GM18508 (cell line): Measurements from ENCODE around the gene PRDM12.

Experiments
- ATAC-seq: cut with Tn5 transposase; IDR thresholded peaks from one replicate; pipeline ENCODE4 v1.9.1; 2021; ENCODE audit warnings: moderate number of reproducible peaks; ENCODE audit not compliant: insufficient read depth, unreplicated experiment

Gene PRDM12

DNA sequence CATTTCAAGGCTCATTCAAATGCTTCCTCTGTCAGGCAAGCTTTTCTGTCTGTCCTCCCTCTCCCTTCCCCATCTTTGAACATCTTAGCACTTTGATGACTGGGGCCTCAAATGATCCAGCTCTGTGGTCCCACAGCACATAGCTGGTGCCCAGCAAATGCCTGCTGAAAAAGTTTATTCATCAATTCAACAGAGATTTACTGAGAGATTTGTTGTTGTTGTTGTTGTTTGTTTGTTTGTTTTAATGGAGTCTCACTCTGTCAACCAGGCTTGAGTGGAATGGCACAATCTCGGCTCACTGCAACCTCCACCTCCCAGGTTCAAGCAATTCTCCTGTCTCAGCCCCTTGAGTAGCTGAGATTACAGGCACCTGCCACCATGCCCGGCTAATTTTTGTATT is 23.2 kb downstream of the PRDM12 start:
- no peak for ATAC-seq

DNA sequence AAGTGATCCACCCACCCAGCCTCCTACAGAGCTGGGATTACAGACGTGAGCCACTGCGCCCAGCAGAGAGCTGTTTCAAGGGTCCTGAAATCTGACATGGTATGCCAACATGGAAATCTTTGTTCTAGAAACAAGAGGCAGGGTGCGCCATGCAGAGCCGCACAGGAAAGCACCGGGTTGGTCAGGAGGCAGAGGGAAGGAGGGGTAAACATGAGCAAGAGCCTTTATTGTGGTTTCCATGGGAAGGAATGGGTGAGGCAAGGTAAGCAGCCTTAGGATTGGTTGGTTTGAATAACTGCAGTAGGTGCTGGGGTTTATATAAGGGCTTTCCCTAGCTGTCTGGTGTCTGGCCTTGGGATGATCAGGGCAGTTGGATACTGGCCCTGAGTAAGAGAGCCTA is 23.7 kb downstream of the PRDM12 start:
- ATAC-seq: no peak

DNA sequence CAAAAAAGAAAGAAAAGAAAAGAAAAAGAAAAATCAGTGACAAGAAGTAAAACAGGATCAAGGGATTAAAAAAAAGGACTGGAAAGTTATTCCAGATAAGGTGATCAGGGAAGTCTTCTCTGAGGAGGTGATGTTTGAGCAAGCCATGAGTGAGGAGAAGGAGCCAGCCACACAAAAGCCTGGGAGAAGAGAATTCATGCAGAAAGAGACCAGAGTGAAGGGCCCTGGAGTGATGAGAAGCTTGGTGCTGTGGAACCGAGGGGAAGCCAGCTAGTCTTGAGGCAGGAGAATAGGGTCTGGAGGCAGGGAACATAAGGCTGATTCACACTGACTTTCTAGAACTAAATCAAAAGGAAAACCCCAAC is 25.2 kb downstream of the PRDM12 start:
- no peak for ATAC-seq

- ATAC-seq: no peak
These were observed 25.7 kb downstream of the PRDM12 start for GRCh38 chr9:130689937-130690700.

DNA sequence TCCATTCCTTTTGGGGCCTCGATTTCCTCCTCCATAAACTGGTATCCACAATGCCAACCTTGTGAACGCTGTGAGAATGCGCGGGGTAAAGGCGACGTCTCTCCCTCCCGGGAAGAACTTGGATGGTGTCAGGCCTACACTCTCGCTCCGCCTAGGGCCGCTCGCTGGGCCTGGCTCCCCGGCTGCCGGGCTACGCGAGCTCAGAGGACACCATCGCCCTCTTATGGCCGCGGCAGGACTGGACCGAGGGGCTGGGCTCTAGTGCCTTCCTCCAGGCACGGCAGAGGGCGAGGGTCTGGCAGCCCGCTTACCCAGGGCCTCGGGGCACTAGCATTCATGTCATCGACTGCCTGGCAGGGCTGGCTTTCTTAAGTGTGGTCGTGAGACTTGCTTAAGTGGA is 27.9 kb downstream of the PRDM12 start:
- ATAC-seq: no peak

DNA sequence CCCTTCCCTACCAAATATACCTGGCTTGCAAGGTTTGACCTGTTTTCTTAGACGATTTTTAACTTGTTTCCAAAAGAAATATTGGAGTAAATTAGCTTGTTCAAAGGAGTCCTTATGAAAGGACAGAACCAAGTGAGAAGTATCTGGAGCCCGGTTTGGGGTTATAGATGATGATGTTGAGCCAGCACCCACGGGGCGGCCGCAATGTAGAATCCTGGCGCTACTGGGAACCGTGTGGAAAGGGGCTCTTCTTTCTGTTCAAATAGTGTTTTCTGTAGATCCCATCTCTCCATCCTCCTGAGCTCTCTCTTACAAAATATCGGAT is 28.7 kb downstream of the PRDM12 start:
- no peak for ATAC-seq

- peak; percentile 76 for ATAC-seq
These were observed 29.2 kb downstream of the PRDM12 start, which contains the start of gene EXOSC2 for GRCh38 chr9:130693426-130694191. Gene EXOSC2 (plus strand): TSS chr9:130693780. CDS start chr9:130693792, 12 bp downstream.

DNA sequence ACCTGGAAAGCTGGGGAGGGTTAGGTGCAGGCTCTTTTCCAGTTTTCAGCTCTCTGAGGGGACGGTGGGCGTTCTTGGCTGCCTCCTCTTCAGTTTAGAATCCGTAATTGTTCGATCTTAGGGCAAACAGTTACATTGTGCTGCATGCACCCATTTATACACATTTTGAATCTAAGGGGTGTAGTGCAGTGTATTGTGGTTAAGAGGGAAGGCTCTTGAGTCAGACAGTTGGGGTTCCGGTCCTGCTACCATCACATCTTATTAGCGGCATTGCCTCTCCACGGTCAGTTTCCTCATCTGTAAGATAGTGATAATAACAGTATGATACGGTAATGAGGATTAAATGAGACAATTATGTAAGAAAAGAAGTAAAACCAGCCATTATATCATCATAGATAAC is 29.8 kb downstream of the PRDM12 start:
- ATAC-seq: no peak

DNA sequence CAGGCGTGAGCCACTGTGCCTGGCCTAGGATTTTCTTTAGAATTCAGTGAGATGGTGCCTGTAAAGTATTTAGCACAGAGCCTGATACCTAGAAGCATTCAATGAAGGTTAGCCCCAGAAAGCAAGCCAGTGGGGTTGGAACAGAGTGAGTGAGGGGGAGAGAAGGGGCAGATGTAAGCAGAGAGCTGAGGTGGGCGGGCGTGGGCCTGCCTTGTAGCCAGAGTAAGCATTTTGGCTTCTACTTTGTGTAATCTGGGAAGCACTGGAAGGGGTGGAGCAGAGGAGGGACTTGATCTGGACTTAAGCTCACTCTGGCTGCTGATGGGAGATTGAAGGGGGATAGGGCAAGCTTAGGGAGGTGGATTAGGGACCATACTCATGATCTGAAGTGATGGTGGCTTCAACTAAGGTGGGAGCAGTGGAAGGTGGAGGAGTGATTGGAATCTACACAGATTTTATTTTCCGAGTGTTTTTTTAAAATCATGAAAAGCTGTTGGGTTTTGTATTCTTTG is 31.8 kb downstream of the PRDM12 start:
- no peak for ATAC-seq

DNA sequence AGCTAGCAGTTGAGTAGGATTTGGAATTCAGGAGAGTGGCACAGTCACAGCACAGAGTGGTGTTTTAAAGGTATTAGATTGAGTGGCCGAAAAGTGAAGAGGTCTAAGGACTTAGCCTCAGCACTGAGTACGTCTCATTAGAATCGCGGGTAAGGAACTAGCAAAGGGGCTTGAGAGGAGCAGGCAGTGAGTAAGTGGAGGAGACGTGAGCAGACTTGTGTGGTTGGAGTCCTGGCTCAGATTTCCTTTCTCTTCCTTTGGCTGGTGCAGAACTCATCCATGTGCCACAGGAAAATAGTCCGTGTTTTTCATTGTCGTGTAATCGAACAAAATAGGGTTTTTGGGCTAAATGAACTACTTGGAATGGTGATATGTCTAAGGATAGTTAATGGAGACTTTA is 32.6 kb downstream of the PRDM12 start:
- ATAC-seq: no peak

GRCh38 chr9:130698514-130698913 is 34.1 kb downstream of the PRDM12 start:
- no peak for ATAC-seq

DNA sequence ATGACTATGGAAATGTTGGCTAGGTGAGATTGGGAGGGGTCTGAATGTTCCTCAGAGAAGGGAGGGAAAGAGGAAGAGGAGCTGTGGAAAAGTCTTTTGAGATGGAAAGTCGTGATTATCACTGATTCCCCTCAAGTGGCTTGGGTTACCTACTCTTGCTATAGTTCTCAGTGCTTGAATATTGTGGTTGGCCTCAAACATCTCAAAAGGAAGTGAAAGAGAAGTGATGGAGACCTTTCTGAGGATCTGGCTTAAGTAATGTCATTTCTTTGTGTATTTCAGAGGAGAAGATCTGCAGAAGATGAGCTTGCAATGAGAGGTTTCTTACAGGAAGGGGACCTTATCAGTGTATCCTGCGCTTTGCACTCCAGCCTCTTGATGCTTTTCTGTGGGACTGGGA is 34.7 kb downstream of the PRDM12 start:
- no peak for ATAC-seq

DNA sequence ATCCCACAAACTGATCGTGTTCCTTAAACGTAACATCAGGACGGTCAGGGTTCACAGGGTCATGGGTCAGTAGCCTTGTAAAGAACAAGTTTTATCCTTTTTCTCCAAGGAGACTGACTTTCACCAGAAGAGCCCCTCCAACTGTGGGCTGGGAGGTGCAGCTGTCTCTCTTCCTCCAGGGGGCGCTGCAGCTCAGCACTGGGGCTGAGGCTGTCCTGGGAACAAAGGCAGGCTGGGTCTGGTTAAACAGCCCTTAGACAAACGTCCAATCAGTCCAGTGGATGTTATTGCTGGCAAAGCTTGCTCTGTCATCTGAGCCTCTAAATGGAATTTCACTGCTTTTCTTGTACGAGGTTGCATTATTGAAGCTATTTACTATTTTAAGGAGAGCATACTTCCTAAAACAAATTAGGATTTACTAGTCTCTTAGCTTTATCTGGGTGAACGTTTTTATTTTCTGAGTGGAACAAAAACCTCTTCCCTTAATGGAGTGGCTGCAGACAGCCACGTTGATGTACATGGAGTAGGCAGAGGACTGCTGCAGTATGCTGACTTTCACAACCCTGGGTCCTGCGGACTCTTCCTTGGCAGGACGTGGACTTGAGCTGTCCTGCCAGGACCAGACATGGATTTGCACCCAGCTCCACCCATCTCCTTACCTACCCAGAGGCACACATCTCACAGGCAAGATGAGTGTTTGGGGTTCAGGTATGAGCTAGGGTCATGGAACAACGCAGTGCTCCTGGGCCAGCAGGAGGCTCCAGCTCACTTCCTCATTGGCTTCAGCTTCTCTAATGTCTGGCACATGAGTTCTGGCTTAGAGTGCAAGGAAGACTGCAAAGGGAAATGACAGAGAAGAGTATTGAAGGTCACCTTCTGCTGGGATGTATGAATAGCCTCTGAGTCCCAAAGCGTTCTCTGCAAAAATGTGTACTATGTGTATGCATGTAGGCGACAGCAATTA is 36.9 kb downstream of the PRDM12 start:
- no peak for ATAC-seq

GRCh38 chr9:130703501-130703900 is 39.1 kb downstream of the PRDM12 start:
- no peak for ATAC-seq

GRCh38 chr9:130707225-130707976 is 43.0 kb downstream of the PRDM12 start:
- no peak for ATAC-seq

- ATAC-seq: no peak
These were observed 46.5 kb downstream of the PRDM12 start for GRCh38 chr9:130710822-130711352.

GRCh38 chr9:130711469-130711868 is 47.1 kb downstream of the PRDM12 start:
- ATAC-seq: no peak

- peak; percentile 83 for ATAC-seq
These were observed 48.3 kb downstream of the PRDM12 start for GRCh38 chr9:130712564-130713285.
